Measurements from ENCODE around the gene ERMP1. TPM values are rescaled to one million over a fixed set of nuclear protein-coding genes. Genes with fewer than 3 reads are reported as not detected.

Gene ERMP1
- total and polyA plus RNA-seq, 2 of the 8 experiments (the other 6 are each of a cell fraction or from before 2014, with no cell fraction given), result 12.8 to 16.7 TPM

DNA sequence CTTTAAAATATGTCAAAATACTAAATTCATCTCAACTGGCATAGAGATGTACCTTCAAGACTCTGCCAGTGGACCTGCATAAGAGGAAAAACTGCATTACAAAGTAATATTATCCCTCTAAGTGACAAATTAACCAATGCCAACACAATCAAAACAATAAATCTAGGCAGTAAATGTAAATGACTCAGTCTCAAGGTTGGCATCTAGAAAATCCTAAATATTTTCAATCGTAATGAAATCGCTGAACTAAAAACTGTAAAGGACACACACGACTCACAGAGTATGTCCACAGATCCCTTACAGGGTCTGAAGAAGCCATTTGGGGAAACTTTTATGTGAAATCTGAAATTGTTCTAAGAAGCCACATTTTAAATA, 31.2 kb downstream of the ERMP1 start:
- Histone ChIP-seq H3K23ac (ENCODE audit: insufficient read length) (no peak overlapping the region), H3K27me3 (replicated peaks in 1 of 4; ENCODE audit: control insufficient read depth in 3 of 4, extremely low read depth in 1 of 4, insufficient read depth in 3 of 4, low read length in 3 of 4) (no peaks in the 10 kb centered on the region), H3K27ac (ENCODE audit: low read depth, low read length) (no peak overlapping the region), H3K9ac (replicated peaks in 1 of 4; ENCODE audit: extremely low read depth in 1 of 4, low read depth in 3 of 4, low read length in 3 of 4) (no peak overlapping the region), H2BK120ac (replicated peaks; ENCODE audit: low read depth, low read length) (no peak overlapping the region), H3K14ac (ENCODE audit: insufficient read length) (no peak overlapping the region), H3K4me3 (ENCODE audit: extremely low read depth in 1 of 4, insufficient read depth in 2 of 4, low read depth in 3 of 4, low read length in 4 of 4) (no peak overlapping the region), H2BK15ac (ENCODE audit: low read length) (no peak overlapping the region), H3K9me3 (ENCODE audit: insufficient read depth in 2 of 2, low read depth in 1 of 2, low read length in 1 of 2) (no peaks in the 10 kb centered on the region), H3K56ac (replicated peaks; ENCODE audit: insufficient read length, low read depth, low read length) (no peak overlapping the region), H2BK5ac (ENCODE audit: low read depth, low read length) (no peak overlapping the region), H4K91ac (replicated peaks; ENCODE audit: insufficient read length, low read length) (no peak overlapping the region), H2BK12ac (ENCODE audit: low read depth, low read length) (no peak overlapping the region), H3K23me2 (ENCODE audit: low read depth, low read length) (no peaks in the 10 kb centered on the region), H2AFZ (ENCODE audit: low read length) (no peak overlapping the region), H2BK20ac (ENCODE audit: low read length) (no peak overlapping the region), H3K79me1 (ENCODE audit: low read depth, low read length) (no peaks in the 10 kb centered on the region), H3K4me1 (replicated peaks in 1 of 4; ENCODE audit: control insufficient read depth in 3 of 4, insufficient read depth in 4 of 4, low read length in 3 of 4) (no peaks in the 10 kb centered on the region), H4K20me1 (replicated peaks in 1 of 2; ENCODE audit: control insufficient read depth in 1 of 2, insufficient read depth in 2 of 2, low read length in 2 of 2) (no peaks in the 10 kb centered on the region), H2AK5ac (ENCODE audit: low read depth, low read length) (no peak overlapping the region), H3K4me2 (ENCODE audit: insufficient read depth in 1 of 2, low read depth in 2 of 2, low read length in 2 of 2) (no peak overlapping the region), H4K8ac (ENCODE audit: extremely low read depth, insufficient read depth, low read length) (no peak overlapping the region), H4K5ac (ENCODE audit: insufficient read length, low read depth, low read length) (no peak overlapping the region), H3K36me3 (ENCODE audit: control insufficient read depth in 2 of 4, insufficient read depth in 4 of 4, low read length in 3 of 4) (no peaks in the 10 kb centered on the region; a peak in 3 of 8 replicates), H3K18ac (ENCODE audit: extremely low read depth, low read length) (no peak overlapping the region), H3K79me2 (ENCODE audit: control insufficient read depth in 1 of 2, insufficient read depth in 2 of 2, low read length in 2 of 2) (no peaks in the 10 kb centered on the region), H3K4ac (replicated peaks; ENCODE audit: insufficient read length, low read depth, low read length) (no peak overlapping the region)
- DNase-seq (ENCODE audit: low read depth in 1 of 2, low spot score in 2 of 2) (no peak), FAIRE-seq (no peak)
- TF ChIP-seq NRF1 (IDR thresholded peaks at IDR 0.05; ENCODE audit: low read depth, low read length) (no peak), E2F6 (IDR thresholded peaks at IDR 0.05) (no peak), SP4 (IDR thresholded peaks at IDR 0.05; ENCODE audit: low read length) (no peak), TAF1 (IDR thresholded peaks at IDR 0.05; ENCODE audit: low read depth, low read length) (no peak), SIRT6 (IDR thresholded peaks at IDR 0.05; ENCODE audit: low read length) (no peak), HDAC6 (IDR thresholded peaks at IDR 0.05; ENCODE audit: low read depth, low read length) (no peak), EGR1 (IDR thresholded peaks at IDR 0.05; ENCODE audit: borderline replicate concordance, low read depth, low read length) (no peak)
- ChIA-PET CTCF (ENCODE audit: partially characterized antibody) (interaction anchor here (1.1 to 1.6 kb wide), 4 partner anchors 16 to 99 kb away, joined by 3 to 6 read pairs (median 4); no protein-coding TSS in a partner anchor), POLR2A (ENCODE audit: partially characterized antibody) (no interaction called here)
- WGBS, 2 experiments (ENCODE audit: extremely low coverage in 1 of 2, insufficient coverage in 1 of 2, insufficient read length in 1 of 2, insufficient replicate concordance in 2 of 2, low coverage in 1 of 2, low lambda C conversion rate in 2 of 2, missing lambda C conversion rate in 1 of 2), result 96% methylated on average over 3 of the region's 3 CpGs; no CpG with 5 or more reads in 1 of the 2 experiments

Data from H1 (cell line).